Neural progenitor cell (in vitro differentiated cells): ENCODE results near the gene CPN1. TPM values are rescaled to one million over a fixed set of nuclear protein-coding genes. Genes with fewer than 3 reads are reported as not detected.
"Not testable (repeated sequence)": the region's sequence is repeated elsewhere in the genome, so short reads cannot be mapped to it uniquely, and the experiment has no call there.

ENCODE experiments used
- DNase-seq: peaks from one replicate; pipeline ENCODE4 v3.0.0-alpha.2; 2016; ENCODE audit warnings: low spot score
- H2AFZ ChIP-seq: fragments of 200-600 bp; sonication (generic); replicated peaks from 2 replicates; pipeline ENCODE4 v1.6.1; 2016; ENCODE audit warnings: antibody characterized with exemption
- H3F3A ChIP-seq: fragments of 200-600 bp; sonication (generic); 2 replicates; pipeline ENCODE4 v1.6.1; 2016; ENCODE audit warnings: antibody characterized with exemption, low read depth
- H3K27ac ChIP-seq: fragments of 200-600 bp; sonication (generic); 2 replicates; pipeline ENCODE4 v1.5.1; 2016; ENCODE audit warnings: mild to moderate bottlenecking
- H3K27me3 ChIP-seq: fragments of 200-600 bp; sonication (generic); 2 replicates; pipeline ENCODE4 v1.6.1; 2016; ENCODE audit warnings: mild to moderate bottlenecking, moderate library complexity
- H3K36me3 ChIP-seq: fragments of 200-600 bp; sonication (generic); 2 replicates; pipeline ENCODE4 v1.5.1; 2016
- H3K4me1 ChIP-seq: fragments of 200-600 bp; sonication (generic); 2 replicates; pipeline ENCODE4 v1.6.1; 2016; ENCODE audit warnings: mixed run types
- H3K4me2 ChIP-seq: fragments of 200-600 bp; sonication (generic); 2 replicates; pipeline ENCODE4 v1.6.1; 2016
- H3K4me3 ChIP-seq: fragments of 200-600 bp; sonication (generic); 2 replicates; pipeline ENCODE4 v1.5.1; 2016
- H3K79me2 ChIP-seq: fragments of 200-600 bp; sonication (generic); 2 replicates; pipeline ENCODE4 v1.6.1; 2016; ENCODE audit warnings: low read depth
- H3K9ac ChIP-seq: fragments of 200-600 bp; sonication (generic); 2 replicates; pipeline ENCODE4 v1.6.1; 2016
- H3K9me3 ChIP-seq: fragments of 200-600 bp; sonication (generic); 2 replicates; pipeline ENCODE4 v1.5.1; 2016; ENCODE audit warnings: low read depth
- H4K20me1 ChIP-seq: fragments of 200-600 bp; sonication (generic); 2 replicates; pipeline ENCODE4 v1.6.1; 2016; ENCODE audit warnings: low read depth
- H3K27ac Mint-ChIP-seq: 3 replicates; pipeline ENCODE4 v1.8.0; 2021; ENCODE audit warnings: mixed read lengths
- H3K27me3 Mint-ChIP-seq: 2 replicates; pipeline ENCODE4 v1.8.0; 2022; ENCODE audit warnings: low read depth, mild to moderate bottlenecking, inconsistent platforms, moderate library complexity, mixed read lengths; ENCODE audit not compliant: insufficient read depth
- H3K36me3 Mint-ChIP-seq: 3 replicates; pipeline ENCODE4 v1.8.0; 2021; ENCODE audit warnings: mixed read lengths
- H3K4me1 Mint-ChIP-seq: 3 replicates; pipeline ENCODE4 v1.8.0; 2021; ENCODE audit warnings: mixed read lengths
- H3K4me3 Mint-ChIP-seq: 3 replicates; pipeline ENCODE4 v1.8.0; 2021; ENCODE audit warnings: mild to moderate bottlenecking, moderate library complexity, mixed read lengths
- H3K9me3 Mint-ChIP-seq: 3 replicates; pipeline ENCODE4 v1.8.0; 2020; ENCODE audit warnings: mixed read lengths
- CTCF ChIP-seq: fragments of 200-600 bp; sonication (generic); IDR thresholded peaks from 2 replicates; pipeline ENCODE4 v1.5.1; 2017; ENCODE audit warnings: antibody characterized with exemption, mild to moderate bottlenecking
- EZH2 ChIP-seq: fragments of 200-600 bp; sonication (generic); IDR thresholded peaks from 2 replicates; pipeline ENCODE4 v1.6.1; 2017; ENCODE audit warnings: antibody characterized with exemption, mild to moderate bottlenecking, moderate library complexity
- EZH2phosphoT487 ChIP-seq: fragments of 200-600 bp; sonication (generic); IDR thresholded peaks from 2 replicates; pipeline ENCODE4 v1.6.1; 2017; ENCODE audit warnings: antibody characterized with exemption
- total RNA-seq: library from RNA; depleted of rRNA; stranded (reverse); fragments of >200 nt; gene quantifications from 2 replicates; pipeline ENCODE4 v1.2.3, GENCODE V29; 2015; ENCODE audit warnings: low replicate concordance

Gene CPN1
- total RNA-seq, 1 donor from 2014 or later: not detected

GRCh38 chr10:100083623-100084022, 2.0 kb upstream of the CPN1 start:
- no peak overlapping the region for H3K4me3 Mint-ChIP-seq
- no peaks in the 10 kb centered on the region for H3K9me3 Mint-ChIP-seq
- peaks cover 3% of the 10 kb centered on the region for H3K27me3 Mint-ChIP-seq
- no peaks in the 10 kb centered on the region for H3K4me1 Mint-ChIP-seq
- no peaks in the 10 kb centered on the region for H3K9me3 ChIP-seq
- H3K27ac ChIP-seq: no peak overlapping the region
- H4K20me1 ChIP-seq: no peaks in the 10 kb centered on the region
- H3K4me3 ChIP-seq: no peak overlapping the region
- H2AFZ ChIP-seq: no peak overlapping the region
- H3K9ac ChIP-seq: no peak overlapping the region
- H3F3A ChIP-seq: no peaks in the 10 kb centered on the region
- TF ChIP-seq CTCF (no peak), EZH2 (no peak), EZH2phosphoT487 (no peak)
- no peak overlapping the region for H3K4me2 ChIP-seq
- H3K36me3 ChIP-seq: no peaks in the 10 kb centered on the region
- H3K27me3 ChIP-seq: no peaks in the 10 kb centered on the region
- DNase-seq: no peak
- no peaks in the 10 kb centered on the region for H3K4me1 ChIP-seq
- H3K27ac Mint-ChIP-seq: no peak overlapping the region
- H3K36me3 Mint-ChIP-seq: no peaks in the 10 kb centered on the region
- no peaks in the 10 kb centered on the region for H3K79me2 ChIP-seq

GRCh38 chr10:100082276-100082675, 607 bp upstream of the CPN1 start:
- not testable (repeated sequence) for H3K4me2 ChIP-seq, H3K4me1 ChIP-seq, H3K4me3 Mint-ChIP-seq, H3F3A ChIP-seq, H3K27ac Mint-ChIP-seq, H3K9ac ChIP-seq, H3K9me3 Mint-ChIP-seq, H2AFZ ChIP-seq, H3K79me2 ChIP-seq, H3K9me3 ChIP-seq, DNase-seq, H4K20me1 ChIP-seq, H3K27me3 ChIP-seq, H3K36me3 Mint-ChIP-seq, H3K27me3 Mint-ChIP-seq, H3K4me3 ChIP-seq, H3K27ac ChIP-seq, H3K36me3 ChIP-seq, H3K4me1 Mint-ChIP-seq

GRCh38 chr10:100076750-100077149, 4.9 kb downstream of the CPN1 start:
- Mint-ChIP-seq H3K27ac (no peak overlapping the region), H3K36me3 (no peaks in the 10 kb centered on the region), H3K4me3 (no peak overlapping the region), H3K9me3 (no peaks in the 10 kb centered on the region), H3K4me1 (no peaks in the 10 kb centered on the region), H3K27me3 (peaks cover 2% of the 10 kb centered on the region)
- no peak overlapping the region for H3K9ac ChIP-seq
- no peak overlapping the region for H3K4me3 ChIP-seq
- no peak for DNase-seq
- peaks cover 3% of the 10 kb centered on the region for H3K4me1 ChIP-seq
- no peak for TF ChIP-seq EZH2
- TF ChIP-seq EZH2phosphoT487: no peak
- TF ChIP-seq CTCF: no peak
- no peaks in the 10 kb centered on the region for H3K79me2 ChIP-seq
- no peaks in the 10 kb centered on the region for H3K27me3 ChIP-seq
- H3K4me2 ChIP-seq: no peak overlapping the region
- no peaks in the 10 kb centered on the region for H3F3A ChIP-seq
- no peak overlapping the region for H2AFZ ChIP-seq
- no peaks in the 10 kb centered on the region for H4K20me1 ChIP-seq
- no peaks in the 10 kb centered on the region for H3K9me3 ChIP-seq
- H3K27ac ChIP-seq: no peak overlapping the region
- no peaks in the 10 kb centered on the region for H3K36me3 ChIP-seq

- no peaks in the 10 kb centered on the region for H3K9me3 Mint-ChIP-seq
- H3K27me3 Mint-ChIP-seq: no peaks in the 10 kb centered on the region
- Histone ChIP-seq H3K9me3 (no peaks in the 10 kb centered on the region), H4K20me1 (no peaks in the 10 kb centered on the region), H3K4me1 (peaks cover 3% of the 10 kb centered on the region), H3K9ac (no peak overlapping the region), H3K4me2 (no peak overlapping the region), H3K36me3 (no peaks in the 10 kb centered on the region), H3K79me2 (no peaks in the 10 kb centered on the region), H3K27ac (no peak overlapping the region), H3K27me3 (no peaks in the 10 kb centered on the region), H3F3A (no peaks in the 10 kb centered on the region), H2AFZ (no peak overlapping the region), H3K4me3 (no peak overlapping the region)
- no peaks in the 10 kb centered on the region for H3K36me3 Mint-ChIP-seq
- no peak overlapping the region for H3K4me3 Mint-ChIP-seq
- TF ChIP-seq CTCF: no peak
- TF ChIP-seq EZH2phosphoT487: no peak
- no peak for TF ChIP-seq EZH2
- H3K4me1 Mint-ChIP-seq: no peaks in the 10 kb centered on the region
- no peak for DNase-seq
- no peak overlapping the region for H3K27ac Mint-ChIP-seq
Observed at GRCh38 chr10:100075426-100076220, 6.0 kb downstream of the CPN1 start.
